Uterine smooth muscle cell (primary cell): ENCODE data around the gene ZNF541. TPM values are rescaled to one million over a fixed set of nuclear protein-coding genes. Genes with fewer than 3 reads are reported as not detected.

Source experiments
- total RNA-seq: library from RNA; depleted of rRNA; stranded (reverse); fragments of >200 nt; gene quantifications from 2 replicates; pipeline ENCODE4 v1.2.3, GENCODE V29; 2014

Gene ZNF541, protein sequence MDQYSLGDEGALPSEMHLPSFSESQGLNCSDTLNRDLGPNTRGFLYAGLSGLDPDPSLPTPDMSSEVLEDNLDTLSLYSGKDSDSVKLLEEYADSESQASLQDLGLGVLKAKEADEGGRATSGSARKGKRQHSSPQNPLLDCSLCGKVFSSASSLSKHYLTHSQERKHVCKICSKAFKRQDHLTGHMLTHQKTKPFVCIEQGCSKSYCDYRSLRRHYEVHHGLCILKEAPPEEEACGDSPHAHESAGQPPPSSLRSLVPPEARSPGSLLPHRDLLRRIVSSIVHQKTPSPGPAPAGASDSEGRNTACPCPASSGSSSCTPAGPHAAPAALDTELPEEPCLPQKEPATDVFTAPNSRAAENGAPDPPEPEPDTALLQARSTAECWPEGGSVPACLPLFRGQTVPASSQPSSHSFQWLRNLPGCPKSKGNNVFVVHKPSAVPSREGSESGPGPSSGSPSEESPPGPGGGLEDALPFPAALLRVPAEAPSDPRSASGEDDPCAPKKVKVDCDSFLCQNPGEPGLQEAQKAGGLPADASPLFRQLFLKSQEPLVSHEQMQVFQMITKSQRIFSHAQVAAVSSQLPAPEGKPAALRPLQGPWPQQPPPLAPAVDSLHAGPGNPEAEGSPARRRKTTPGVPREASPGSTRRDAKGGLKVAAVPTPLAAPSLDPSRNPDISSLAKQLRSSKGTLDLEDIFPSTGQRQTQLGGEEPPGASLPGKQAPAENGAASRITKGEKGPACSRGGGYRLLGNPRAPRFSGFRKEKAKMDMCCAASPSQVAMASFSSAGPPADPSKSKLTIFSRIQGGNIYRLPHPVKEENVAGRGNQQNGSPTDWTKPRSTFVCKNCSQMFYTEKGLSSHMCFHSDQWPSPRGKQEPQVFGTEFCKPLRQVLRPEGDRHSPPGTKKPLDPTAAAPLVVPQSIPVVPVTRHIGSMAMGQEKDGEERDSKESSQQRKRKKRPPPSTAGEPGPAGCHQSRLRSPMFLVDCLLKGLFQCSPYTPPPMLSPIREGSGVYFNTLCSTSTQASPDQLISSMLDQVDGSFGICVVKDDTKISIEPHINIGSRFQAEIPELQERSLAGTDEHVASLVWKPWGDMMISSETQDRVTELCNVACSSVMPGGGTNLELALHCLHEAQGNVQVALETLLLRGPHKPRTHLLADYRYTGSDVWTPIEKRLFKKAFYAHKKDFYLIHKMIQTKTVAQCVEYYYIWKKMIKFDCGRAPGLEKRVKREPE (N-terminal part only)
- total RNA-seq: 0.12 and 0.44 TPM in 2 replicates

DNA sequence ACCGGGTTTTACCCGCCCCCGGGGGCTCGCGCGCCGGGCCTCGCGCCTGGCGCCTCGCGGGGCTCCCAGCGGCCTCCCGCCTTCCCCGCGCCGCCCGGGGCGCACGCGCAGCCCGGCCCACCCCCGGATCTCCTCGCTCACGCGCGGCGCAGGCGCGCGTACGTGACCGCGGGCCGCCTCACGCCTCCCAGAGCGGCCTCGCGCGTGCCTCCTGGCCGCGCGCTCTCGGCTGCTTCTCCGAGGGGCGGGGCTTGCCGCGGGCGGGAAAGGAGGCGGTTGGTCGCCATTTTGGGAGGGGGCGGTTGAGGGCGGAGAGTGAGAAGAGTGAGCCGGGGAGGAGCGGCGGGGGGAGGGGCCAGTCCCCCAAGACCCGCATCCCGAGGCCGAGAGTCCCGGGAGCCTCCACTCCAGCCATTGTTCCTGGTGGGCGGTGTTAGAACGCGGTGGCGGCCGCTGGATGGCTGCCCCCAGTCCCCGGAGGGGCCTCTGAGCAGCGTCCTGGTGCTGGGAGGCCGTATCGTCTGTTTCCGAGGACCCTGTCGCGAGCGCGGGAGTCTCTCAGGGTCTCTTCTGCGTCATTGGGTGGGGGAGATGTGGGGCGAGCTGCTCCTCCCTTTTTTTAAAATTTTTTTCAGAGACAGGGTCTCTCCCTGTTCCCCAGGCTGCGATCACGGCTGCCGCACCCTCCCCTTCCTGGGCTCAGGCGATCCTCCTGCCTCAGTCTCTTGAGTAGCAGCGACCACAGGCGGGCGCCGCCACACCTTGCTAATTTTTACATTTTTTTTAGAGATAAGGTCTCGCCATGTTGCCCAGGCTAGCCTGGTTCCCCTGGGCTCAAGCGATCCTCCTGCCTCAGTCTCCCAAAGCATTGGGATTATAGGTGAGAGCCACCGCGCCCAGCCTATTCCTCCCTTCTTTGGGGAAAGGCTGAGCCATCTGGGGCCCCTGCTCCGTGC, at the start of gene ZNF541:
ZNF541 (minus strand) TSS at position 78 of the 956 bp plus-strand sequence. CDS start 17,292 bp downstream, outside the sequence.

GRCh38 chr19:47608969-47609905, 36.3 kb upstream of the ZNF541 start, which contains the start of gene BICRA:
TSS of gene BICRA (plus strand) at chr19:47609134. CDS start at chr19:47673575, 64,441 bp downstream.

Other genes starting within 250 kb of the ZNF541 start
- gene C5AR2, start 241.0 kb downstream of the ZNF541 start, total RNA-seq: under 0.01 TPM in 1 of 2 replicates, not detected in the other
- gene DHX34, start 223.8 kb downstream of the ZNF541 start, total RNA-seq: 12.3 and 15.6 TPM in 2 replicates
- 67.5 and 99.3 TPM in 2 replicates for gene MEIS3, start 153.6 kb downstream of the ZNF541 start, total RNA-seq
- under 0.01 TPM in 1 of 2 replicates, not detected in the other for gene SLC8A2, start 101.3 kb downstream of the ZNF541 start, total RNA-seq
- 4.0 and 5.9 TPM in 2 replicates for gene KPTN, start 88.9 kb downstream of the ZNF541 start, total RNA-seq
- gene NAPA, start 58.1 kb downstream of the ZNF541 start, total RNA-seq: 79.2 and 85.4 TPM in 2 replicates
- gene BICRA, start 36.0 kb upstream of the ZNF541 start, total RNA-seq: 7.6 and 7.9 TPM in 2 replicates
- gene EHD2, start 140.3 kb upstream of the ZNF541 start, total RNA-seq: 126 and 164 TPM in 2 replicates
- 47.3 and 74.6 TPM in 2 replicates for gene NOP53, start 172.4 kb upstream of the ZNF541 start, total RNA-seq
- gene SELENOW, start 205.6 kb upstream of the ZNF541 start, total RNA-seq: 126 and 159 TPM in 2 replicates
- gene TPRX1, start 231.4 kb upstream of the ZNF541 start, total RNA-seq: not detected in 2 replicates
- not detected in 2 replicates for gene CRX, start 248.8 kb upstream of the ZNF541 start, total RNA-seq